GM06990 (cell line): ENCODE results near the gene AFF3.

Source experiments
- DNase-seq: peaks from one replicate; pipeline ENCODE4 v3.0.0-alpha.2; 2011; ENCODE audit not compliant: insufficient read length; ENCODE audit errors: extremely low read depth
- H3K27me3 ChIP-seq: replicated peaks from 2 replicates; pipeline ENCODE4 v1.6.0; 2011; ENCODE audit warnings: low read length; ENCODE audit not compliant: control insufficient read depth, insufficient read depth
- H3K36me3 ChIP-seq: 2 replicates; pipeline ENCODE4 v1.5.1; 2011; ENCODE audit warnings: low read length; ENCODE audit not compliant: control insufficient read depth, insufficient read depth
- H3K4me3 ChIP-seq: replicated peaks from 2 replicates; pipeline ENCODE4 v1.5.1; 2011; ENCODE audit warnings: low read depth, mild to moderate bottlenecking, control low read depth, low read length
- CTCF ChIP-seq: IDR thresholded peaks from 2 replicates; pipeline ENCODE4 v1.5.1; 2011; ENCODE audit warnings: low read length, control low read depth, mild to moderate bottlenecking, inconsistent platforms; ENCODE audit not compliant: insufficient read depth, poor library complexity, severe bottlenecking

The AFF3 gene

GRCh38 chr2:99987160-99987559, 155.2 kb downstream of the AFF3 start:
- Histone ChIP-seq H3K36me3 (no peaks in the 10 kb centered on the region), H3K4me3 (no peak overlapping the region), H3K27me3 (no peaks in the 10 kb centered on the region)
- DNase-seq = no peak
- no peak for TF ChIP-seq CTCF

GRCh38 chr2:99984799-99985515, 157.4 kb downstream of the AFF3 start:
- no peak overlapping the region for H3K4me3 ChIP-seq
- no peak for TF ChIP-seq CTCF
- H3K27me3 ChIP-seq = no peaks in the 10 kb centered on the region; the same call in 1 of the 2 replicates
- H3K36me3 ChIP-seq = no peaks in the 10 kb centered on the region
- no peak for DNase-seq

DNA sequence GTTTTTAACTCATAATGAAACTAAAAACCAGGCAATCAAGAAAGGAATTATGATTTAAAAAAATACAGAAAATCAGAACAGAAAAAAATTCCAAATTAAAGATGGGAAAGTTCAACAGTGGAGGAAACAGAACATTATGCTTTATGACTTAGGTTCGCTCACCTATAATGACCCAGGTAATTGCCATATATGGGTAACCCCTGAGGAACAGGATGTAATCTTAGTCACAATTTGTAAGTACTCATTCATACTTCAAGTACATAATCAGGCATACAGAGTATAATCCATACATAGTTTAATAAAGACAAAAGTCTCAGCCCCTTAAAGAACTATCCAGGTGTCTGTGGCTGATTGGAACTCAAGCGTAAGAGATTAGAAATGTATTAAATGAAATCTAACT, 159.6 kb downstream of the AFF3 start:
- Histone ChIP-seq H3K36me3 (no peaks in the 10 kb centered on the region), H3K27me3 (no peaks in the 10 kb centered on the region; the same call in 1 of the 2 replicates)

DNA sequence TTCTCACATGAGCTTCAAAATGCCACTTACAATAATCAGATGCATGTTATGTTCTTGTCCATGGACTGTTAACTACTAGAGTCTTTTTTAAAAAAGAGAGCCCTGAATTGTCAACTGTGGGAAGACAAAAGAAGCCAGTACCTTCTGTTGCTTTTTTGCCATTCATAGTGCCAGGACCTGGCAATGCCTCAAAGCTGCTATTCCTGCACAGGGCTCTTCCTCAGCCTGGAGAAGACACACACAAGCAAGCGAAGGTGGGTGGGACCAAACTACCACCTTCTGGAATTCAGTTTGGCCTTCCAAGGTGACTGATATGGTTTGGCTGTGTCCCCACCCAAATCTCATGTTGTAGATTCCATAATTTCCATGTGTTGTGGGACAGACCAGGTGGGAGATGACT, 160.6 kb downstream of the AFF3 start:
- no peak for DNase-seq
- TF ChIP-seq CTCF = no peak
- H3K36me3 ChIP-seq = no peaks in the 10 kb centered on the region
- H3K27me3 ChIP-seq = no peaks in the 10 kb centered on the region; the same call in 1 of the 2 replicates
- no peak overlapping the region for H3K4me3 ChIP-seq

More for the DNA sequence above, 159.6 kb downstream of the AFF3 start:
- DNase-seq = no peak
- no peak for TF ChIP-seq CTCF
- H3K4me3 ChIP-seq = no peak overlapping the region

- DNase-seq = no peak
- TF ChIP-seq CTCF = no peak
- Histone ChIP-seq H3K27me3 (no peaks in the 10 kb centered on the region; the same call in 1 of the 2 replicates), H3K4me3 (no peak overlapping the region), H3K36me3 (no peaks in the 10 kb centered on the region)
Observed at GRCh38 chr2:99980176-99980575, 162.2 kb downstream of the AFF3 start.
